A549 (cell line): ENCODE data around the gene CDH4.

Experiments
- CEBPB ChIP-seq, 2 experiments: fragments of >200 bp in 1 of 2; sonication (Bioruptor Twin) in 1 of 2; formaldehyde crosslinking in 1 of 2; IDR thresholded peaks; 2 replicates each; pipeline ENCODE4 v1.6.1; 2012 to 2016
- CTCF ChIP-seq: fragments of >200 bp; sonication (Bioruptor Twin); formaldehyde crosslinking; IDR thresholded peaks from 3 replicates; pipeline ENCODE4 v1.5.1; 2016
- HOXA7 ChIP-seq: fragments of 250-450 bp; sonication (Bioruptor Pico); IDR thresholded peaks from 2 replicates; pipeline ENCODE4 v1.5.0; 2020; ENCODE audit warnings: mild to moderate bottlenecking, moderate library complexity
- NR3C1 ChIP-seq: fragments of >200 bp; sonication (Bioruptor Twin); formaldehyde crosslinking; IDR thresholded peaks from 3 replicates; pipeline ENCODE4 v1.6.1; 2017

DNA sequence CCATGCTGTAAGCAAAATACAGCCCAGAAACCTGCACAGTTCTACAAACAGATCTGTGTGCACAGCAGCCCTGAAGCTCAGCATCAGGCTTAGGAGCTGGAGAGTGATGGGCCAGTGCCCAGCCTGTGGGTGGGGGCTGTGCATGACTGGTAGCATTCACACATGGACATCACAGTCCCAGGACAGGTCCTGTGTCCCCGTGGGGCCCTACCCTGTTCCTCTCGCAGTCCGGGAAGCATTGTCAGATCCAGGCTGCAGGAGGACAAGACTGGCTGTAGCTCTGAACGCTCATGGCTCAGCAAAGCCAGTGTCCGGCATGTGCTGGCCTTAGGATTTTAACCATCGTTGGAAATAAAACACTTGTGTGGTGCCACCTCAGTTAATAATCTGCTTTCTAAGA, 234.1 kb downstream of the CDH4 start:
- no peak for TF ChIP-seq CTCF
- no peak for TF ChIP-seq NR3C1
- TF ChIP-seq CEBPB (IDR thresholded peaks at IDR 0.05), result no peak
- TF ChIP-seq HOXA7 (CRISPR knock-in tag), result no peak
